Measurements from ENCODE around the gene ZNF2.
A peak's percentile ranks its signal among the peaks of the same experiment; 100 is the strongest.

The ZNF2 gene

DNA sequence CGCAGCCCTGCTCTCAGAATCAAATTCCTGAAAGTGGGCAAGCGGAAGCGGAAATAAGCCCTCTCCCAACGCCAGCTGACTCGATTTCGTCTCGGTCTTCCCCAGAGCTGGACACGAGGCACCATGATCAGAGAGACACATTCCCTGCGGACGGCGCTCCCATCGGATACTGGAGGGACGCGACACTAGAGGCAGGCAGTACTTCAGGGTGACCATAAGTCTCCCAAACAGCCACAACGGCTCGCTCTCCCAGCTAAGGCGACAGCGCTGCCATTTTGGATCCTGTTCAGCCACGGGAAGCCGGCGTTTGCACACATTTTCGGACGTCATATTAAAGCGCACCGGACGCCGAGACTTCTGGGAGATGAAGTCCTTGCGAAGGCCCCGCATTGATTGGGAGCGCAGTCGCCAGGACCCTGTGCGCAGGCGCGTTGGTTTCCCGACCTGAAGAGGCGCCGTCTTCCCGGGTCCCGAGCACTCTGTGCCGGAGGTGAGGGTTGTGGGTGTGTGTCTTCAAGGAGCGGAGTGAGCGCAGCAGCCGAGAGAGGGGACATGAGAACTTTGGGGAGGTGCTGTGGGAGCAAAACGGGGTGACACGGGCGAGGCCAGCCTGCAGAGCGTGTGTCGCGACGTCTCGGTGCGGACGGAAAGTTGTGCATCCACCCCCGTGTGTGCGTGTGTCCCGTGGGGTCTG is at the start of gene ZNF2:
TSS of gene ZNF2 (plus strand) at position 439 of the 694 bp plus-strand sequence. CDS start 10,418 bp downstream, outside the sequence.
- DNase-seq (ENCODE audit: low read depth in 2 of 2) = peak; percentile 94

DNA sequence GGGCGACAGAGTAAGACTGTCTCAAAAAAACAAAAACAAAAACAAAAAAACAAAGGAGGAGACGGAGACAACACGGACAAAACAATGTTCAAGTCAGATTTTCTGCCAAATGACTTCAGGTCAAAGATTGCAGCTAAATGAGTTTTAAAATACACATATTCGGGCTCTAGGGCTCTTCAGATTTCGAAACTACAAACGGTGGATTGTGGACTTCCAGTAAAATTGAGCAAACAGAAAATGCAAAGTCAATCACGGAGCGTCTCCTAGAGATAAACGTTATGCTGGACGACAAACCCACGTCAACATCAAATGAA is 44.6 kb upstream of the ZNF2 start:
- DNase-seq (ENCODE audit: low read depth in 2 of 2) = no peak

DNA sequence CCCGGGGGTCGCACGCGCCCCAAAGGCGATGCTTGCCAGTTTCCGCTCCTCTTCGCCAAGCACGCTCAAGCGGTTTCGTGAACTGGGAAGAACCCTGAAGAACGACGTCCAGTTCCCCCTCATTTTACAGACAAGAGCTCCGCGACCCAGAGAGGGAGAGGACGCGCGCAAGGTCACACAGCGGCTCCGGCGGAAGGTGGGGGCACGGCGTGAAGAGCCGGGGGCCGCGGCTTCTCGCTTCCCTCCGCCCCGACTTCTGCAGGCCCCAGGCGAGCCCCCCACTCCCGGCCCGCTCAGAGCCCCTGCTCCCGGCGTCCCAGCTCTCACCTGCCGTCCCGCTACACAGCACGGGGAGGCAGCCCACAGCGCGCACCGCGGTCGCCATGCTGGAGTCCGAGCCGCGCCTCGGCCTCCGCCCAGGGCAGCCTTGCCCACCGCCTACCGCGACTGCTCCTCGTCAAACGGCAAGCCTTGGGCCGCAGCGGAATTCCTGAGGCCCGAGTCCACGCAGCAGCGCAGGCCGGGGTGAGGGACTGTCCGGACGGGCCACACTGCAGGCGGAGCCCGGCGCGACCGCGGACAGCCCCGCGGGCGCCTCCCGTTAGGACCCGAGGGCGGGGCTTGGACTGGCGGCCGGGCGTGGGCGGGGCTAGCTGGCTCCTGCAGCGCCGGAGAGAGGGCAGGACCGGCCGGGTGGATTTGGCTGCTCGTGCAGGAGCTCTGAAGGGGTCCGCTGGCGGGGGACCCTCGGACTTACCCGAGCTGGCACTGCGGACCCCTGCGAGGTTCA is 44.0 kb upstream of the ZNF2 start, which contains the start of gene MRPS5:
TSS of gene MRPS5 (minus strand) at position 402 of the 790 bp plus-strand sequence. CDS start at position 385, 17 bp downstream.
- peak; percentile 87 to 91 for DNase-seq (ENCODE audit: low read depth in 2 of 2)

DNA sequence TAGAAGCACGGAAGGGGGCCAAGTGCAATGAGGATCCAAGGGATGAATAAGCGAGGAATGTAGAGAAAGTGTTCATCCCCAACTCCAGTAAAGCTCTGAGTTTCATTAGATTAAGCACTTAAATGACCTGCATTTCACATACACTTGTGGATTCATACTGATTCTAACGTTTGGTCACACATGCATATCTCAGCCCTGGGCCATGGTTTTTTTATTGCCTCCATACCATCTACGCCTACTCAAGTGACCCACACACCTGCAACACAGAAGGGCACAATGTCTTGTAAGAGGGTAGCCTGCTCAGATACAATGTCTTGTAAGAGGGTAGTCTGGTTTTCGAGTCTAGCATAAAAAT is 43.4 kb upstream of the ZNF2 start:
- DNase-seq (ENCODE audit: low read depth in 2 of 2) = no peak

DNA sequence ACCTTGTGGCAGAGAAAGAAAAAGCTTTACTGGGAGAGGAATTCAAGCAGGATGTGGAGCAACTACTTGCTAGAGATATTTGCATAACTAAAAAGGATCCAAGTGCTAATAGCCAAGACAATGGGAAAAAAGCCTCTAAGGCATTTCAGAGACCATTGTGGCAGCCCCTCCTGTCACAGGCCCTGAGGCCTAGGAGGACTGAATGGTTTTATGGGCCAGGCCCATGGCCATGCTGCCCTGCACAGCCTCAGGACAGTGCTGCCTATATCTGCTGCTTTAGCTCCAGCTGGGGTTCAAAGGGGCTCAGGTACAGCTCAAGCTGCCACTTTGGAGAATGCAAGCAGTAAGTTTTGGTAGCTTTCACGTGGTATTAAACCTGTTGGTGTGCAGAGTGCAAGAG is 26.9 kb upstream of the ZNF2 start:
- no peak for DNase-seq (ENCODE audit: low read depth in 2 of 2)

DNA sequence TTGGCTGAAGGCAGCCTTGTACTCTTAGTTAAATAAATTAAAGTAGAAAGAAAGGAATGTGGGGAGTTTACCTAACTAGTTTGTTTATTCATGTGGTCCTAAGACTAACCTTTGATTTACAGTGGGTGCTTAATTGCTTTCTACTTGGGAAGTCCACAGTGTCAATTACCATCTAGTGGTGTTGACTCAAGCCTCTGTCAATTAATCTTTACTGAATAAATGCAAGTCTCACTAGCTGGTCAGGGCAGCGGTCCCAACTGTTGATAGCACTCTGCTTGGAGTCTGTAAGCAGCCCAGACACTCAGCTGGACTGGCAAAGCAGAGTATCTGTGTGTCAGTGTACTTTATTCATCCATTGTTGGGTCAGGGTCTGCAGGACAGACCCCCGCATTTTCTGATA is 21.8 kb upstream of the ZNF2 start:
- no peak for DNase-seq (ENCODE audit: low read depth in 2 of 2)

DNA sequence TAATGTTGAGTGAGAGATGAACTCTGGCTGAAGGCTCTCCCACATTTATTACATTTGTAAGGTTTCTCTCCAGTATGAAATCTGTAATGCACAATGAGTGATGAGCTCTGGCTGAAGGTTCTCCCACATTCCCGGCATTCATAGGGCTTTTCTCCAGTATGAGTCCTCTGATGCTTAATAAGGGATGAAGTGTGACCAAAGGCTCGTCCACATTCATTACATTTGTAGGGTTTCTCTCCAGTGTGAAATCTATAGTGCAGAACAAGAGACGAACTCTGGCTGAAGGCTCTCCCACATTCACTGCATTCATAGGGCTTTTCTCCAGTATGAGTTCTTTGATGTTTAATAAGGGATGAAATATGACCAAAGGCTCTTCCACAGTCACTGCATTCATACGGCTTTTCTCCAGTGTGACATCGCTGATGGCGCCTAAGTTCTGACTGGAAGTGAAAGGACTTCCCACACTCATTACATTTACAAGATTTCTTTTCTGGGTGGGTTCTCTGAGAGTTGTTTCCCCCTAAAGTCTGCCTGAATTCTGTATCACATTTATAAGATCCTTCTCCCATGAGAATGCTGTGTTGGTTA is 16.1 kb upstream of the ZNF2 start:
- no peak for DNase-seq (ENCODE audit: low read depth in 2 of 2)

DNA sequence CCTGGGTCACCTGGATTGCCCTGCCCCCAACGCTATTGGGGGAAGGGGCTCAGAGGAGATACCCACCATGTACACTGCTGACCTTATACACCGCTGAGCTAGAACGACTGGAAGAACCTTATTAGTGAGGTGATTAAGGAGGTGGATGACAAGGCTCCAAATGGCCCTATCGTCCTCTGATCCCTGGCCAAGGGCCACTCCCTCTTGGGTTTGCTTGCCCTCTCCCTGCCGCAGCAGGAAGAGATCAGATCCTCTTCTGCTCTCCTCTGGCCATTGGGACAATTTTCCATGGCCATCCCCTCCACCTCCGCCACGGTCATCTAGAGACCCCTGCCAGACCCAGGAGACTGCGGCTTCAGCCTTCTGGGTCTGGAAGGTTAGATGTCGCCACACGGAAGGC is 7.2 kb upstream of the ZNF2 start:
- DNase-seq (ENCODE audit: low read depth in 2 of 2) = no peak

DNA sequence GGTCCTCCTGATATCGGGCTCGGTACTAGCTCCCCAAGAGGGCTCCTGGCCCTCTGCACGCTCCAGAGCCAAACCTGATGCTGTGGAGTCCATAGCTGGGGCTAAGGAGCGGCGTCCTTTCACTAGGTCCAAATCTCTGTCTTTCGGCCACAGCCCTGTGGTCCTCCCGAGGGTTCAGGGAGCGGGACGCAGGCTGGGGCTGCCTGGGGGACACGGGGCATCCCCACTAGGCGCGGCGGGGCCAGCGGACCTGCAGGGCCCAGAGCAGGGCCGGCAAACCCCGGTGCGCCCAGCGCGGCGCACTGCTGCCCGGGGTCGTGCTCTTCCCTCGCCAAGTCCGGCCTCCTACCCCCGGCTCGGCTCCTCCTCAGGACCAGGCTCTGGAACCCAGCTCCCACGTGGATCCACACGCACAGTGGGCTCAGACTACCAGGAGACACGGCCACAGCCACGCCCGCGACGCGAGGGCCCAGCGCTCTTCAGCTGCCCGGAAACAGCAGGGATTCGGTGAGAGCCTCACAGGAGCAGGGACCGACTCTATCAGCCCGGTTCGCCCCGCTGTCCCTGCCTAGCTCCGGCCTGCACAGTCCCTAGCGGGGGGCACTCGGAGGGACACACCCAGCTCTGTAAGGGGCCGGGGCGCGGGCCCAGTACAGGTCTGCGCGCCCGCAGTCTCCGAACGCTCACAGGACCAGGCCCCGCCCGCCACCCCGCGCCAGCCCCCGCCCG is 6.6 kb upstream of the ZNF2 start:
- DNase-seq (ENCODE audit: low read depth in 2 of 2) = peak in 1 of 2 donors; percentile 6

DNA sequence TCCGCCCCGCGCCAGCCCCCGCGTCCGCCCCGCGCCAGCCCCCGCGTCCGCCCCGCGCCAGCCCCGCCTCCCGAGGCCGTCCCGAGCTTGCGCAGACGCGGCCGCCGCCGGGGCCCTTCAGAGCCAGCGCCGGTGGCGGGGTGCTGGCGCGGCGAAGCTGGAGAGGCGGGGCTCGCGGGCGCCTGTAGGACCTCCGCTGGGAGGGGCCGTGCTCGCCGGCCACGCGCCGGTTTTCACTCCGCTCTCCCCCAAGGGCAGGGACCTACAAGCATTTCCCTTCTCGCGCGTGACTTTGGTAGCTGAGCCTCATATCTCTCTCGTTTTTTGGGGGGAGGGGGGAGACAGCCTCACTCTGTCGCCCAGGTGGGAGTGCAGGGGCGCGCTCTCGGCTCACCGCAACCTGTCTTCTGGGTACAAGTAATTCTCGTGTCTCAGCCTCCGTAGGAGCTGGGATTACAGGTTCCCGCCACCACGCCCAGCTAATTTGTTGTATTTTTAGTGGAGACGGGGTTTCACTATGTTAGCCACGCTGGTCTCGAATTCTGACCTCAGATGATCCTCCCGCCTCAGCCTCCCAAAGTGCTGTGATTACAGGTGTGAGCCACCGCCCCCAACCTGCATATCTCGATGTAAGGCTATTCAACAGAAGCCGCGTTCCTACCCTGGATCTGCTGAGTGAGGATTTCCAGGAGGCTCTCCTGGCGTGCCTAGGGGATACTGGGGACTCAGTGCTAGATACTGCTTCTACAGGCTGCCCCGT is 5.7 kb upstream of the ZNF2 start, which contains the start of gene ZNF514:
TSS of gene ZNF514 (minus strand) at position 159 of the 760 bp plus-strand sequence. CDS start 6,595 bp downstream, outside the sequence.
- peak; percentile 58 to 61 for DNase-seq (ENCODE audit: low read depth in 2 of 2)

DNA sequence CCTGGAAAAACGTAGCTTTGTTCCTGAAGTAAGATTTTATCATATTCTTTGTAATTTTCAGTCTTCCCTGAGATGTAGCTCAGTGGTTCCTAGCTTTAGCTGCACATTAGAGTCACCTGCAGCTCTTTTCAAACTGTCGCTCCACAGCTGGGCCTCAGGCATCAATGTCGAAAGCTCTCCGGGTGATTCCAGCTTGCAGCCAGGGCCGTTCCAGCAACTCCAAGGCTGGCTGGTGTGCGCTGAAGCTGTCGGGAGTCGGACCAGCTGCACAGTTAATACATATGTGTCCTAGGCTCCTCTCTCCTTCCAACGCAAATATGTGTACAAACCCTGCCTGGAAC is 609 bp upstream of the ZNF2 start:
- no peak for DNase-seq (ENCODE audit: low read depth in 2 of 2)

DNA sequence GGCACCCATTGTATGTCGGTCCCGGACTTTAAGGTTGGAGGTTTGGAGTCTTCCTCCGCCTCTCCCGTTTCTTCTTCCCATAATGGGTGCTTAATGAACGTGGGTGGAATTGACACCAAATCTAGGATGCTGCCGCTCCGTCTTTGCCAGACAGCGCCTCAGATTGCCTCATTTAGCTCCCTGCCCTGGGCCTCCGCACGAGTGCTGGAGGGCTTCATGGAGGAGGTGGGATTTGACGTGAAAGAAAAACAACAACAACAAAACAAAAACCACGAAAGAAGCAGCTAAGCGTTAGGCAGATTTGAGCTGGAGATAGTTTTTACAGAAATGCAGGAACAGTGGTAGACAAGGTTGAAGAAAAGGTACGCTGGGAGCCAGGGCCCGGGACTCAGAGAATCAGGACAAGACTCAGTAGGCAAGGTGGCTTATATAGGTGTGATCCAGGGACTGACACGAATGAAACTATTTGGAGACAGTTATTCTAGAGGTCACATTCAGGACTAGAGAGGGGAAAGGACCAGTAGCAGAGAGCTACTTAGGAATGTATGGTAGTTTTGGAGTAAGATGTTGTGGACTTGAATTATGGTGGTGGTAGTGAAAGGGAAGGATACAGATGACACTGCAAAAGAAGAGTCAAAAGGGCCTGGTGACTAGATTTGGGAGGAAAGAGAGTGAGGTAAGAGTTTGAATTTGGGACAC is 605 bp downstream of the ZNF2 start:
- DNase-seq (ENCODE audit: low read depth in 2 of 2) = no peak

DNA sequence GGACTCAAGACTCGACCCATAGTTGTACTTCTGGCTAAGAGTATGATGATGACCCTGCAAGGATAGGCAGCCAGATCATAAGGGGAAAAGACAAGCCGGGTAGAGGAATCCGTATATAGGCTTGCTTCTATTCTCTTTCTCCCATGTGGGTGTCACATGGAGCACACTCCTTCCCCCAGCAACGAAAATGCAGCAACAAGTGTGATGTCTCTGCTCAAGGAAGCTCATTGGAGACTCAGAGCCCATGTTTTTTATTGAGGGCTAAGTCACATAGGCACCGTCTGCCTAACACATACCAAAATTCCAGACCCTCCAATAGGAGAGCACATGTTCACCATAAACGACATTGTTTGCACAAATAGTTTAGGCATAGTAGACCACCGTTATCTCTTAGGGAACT is 6.3 kb downstream of the ZNF2 start:
- no peak for DNase-seq (ENCODE audit: low read depth in 2 of 2)

DNA sequence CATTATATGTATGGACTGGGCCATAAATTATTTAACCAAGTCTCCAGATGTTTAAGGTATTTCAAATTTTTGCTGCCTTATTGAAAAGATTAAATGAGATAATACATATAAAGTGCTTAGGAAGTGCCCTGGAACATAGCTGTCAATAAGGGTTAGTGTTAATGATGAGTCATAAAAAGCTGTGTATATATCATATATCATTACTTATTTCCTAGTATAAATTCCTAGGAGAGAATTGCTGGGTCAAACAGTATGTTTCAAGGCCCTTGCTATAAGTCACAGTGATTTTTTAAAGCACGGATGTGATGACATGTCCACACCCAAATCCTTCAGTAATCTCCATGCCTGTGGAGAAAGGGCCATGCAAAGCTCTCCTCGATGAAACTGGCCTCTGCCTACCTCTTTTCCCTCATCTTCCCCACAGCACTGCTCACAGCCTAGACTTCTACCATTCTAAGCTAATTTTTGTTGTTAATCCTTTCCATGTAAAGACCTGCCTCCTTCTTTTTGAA is 8.5 kb downstream of the ZNF2 start:
- no peak for DNase-seq (ENCODE audit: low read depth in 2 of 2)

DNA sequence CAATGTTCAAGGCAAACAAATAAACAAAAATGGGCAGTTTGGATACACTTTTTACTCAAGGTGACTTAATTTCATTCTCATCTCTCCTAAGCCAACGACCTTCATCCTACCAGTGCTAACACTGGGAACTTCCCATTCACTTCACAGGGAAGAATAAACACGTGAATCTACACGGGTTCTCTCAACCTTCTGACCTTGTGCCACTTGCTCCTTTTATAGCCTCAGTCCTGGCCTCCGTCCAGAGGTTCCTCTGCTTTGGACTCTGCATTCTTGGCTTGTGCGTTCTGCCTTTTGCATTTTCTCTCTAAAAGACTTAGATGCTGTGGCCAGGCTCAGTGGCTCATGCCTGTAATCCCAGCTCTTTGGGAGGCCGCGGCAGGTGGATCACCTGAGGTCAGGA is 13.8 kb downstream of the ZNF2 start:
- DNase-seq (ENCODE audit: low read depth in 2 of 2) = no peak

DNA sequence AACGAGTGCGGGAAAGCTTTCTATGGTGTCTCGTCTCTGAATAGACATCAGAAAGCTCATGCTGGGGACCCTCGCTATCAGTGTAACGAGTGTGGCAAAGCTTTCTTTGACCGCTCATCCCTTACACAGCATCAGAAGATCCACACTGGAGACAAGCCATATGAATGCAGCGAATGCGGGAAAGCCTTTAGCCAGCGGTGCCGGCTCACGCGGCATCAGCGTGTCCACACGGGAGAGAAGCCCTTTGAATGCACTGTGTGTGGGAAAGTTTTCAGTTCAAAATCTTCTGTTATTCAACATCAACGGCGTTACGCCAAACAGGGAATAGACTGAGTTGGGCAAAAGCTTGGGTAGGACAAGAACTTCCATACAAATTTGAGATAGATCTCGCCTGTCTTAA is 16.2 kb downstream of the ZNF2 start:
- DNase-seq (ENCODE audit: low read depth in 2 of 2) = no peak

DNA sequence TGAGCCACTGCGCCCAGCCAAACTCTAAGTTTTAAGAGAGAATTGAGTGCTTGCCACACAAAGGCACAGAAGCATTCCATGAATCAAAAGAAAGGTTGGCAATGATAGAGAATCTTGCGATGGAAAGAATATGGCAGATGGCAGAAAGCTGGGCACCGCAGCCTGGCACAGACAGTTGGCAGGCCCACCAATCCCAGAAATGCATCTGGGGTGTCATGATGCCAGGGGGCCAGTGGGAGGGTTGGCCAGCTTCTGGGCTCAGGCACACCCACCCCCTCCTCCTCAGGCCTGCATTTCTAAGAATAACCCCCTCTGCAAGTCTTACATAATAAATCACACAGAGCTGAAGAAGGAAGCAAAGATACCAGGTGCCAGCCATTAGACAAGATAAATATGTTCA is 19.6 kb downstream of the ZNF2 start:
- DNase-seq (ENCODE audit: low read depth in 2 of 2) = no peak

DNA sequence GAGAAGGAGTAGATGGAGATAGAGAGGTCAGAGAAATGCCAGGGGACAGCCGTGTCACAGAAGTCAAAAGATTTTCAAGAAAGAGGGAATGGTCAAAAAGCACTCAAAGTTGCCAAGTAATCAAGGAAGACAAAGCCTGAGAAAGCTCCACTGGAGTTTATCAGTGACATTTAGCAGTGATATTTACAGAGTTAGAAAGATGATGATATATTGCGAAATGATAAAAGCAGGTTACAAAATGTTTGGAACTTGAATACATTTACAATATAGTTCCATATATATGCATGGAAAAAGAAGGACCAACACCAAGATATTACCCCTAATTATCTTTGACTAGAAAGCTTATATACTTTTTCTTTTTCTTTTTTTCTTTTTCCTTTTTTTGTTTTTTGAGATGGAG is 20.4 kb downstream of the ZNF2 start:
- no peak for DNase-seq (ENCODE audit: low read depth in 2 of 2)

DNA sequence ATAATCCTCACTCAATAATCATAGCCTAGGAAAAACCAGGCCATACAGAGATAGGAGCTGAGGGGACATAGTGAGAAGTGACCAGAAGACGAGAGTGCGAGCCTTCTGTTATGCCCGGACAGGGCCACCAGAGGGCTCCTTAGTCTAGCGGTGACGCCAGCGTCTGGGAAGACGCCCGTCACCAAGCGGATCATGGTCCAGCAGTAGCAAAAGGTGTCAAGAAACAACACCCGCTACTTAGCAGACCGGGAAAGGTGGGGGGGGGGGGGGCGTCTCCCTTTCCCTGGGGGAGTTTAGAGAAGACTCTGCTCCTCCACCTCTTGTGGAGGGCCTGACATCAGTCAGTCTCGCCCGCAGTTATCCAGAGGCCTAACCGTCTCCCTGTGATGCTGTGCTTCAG is 27.3 kb downstream of the ZNF2 start:
- peak; percentile 21 to 37 for DNase-seq (ENCODE audit: low read depth in 2 of 2)

DNA sequence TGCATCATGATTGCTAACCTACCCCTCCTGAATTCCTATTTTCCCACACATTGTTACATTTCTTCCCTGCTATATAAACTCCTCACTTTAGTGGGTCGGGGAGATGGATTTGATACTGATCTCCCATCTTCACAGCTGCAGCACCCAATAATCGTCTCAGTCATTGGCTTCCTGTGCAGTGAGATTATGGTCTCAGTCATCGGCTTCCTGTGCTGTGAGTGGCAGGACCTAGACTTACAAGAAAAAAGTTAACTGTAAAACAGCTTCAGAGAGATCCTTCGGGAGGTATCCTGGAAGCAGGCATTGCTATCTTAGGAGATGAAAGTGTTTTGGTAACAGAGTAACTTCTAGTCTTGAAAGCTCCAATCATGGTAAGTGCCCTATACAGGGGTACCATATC is 38.3 kb downstream of the ZNF2 start:
- no peak for DNase-seq (ENCODE audit: low read depth in 2 of 2)

DNA sequence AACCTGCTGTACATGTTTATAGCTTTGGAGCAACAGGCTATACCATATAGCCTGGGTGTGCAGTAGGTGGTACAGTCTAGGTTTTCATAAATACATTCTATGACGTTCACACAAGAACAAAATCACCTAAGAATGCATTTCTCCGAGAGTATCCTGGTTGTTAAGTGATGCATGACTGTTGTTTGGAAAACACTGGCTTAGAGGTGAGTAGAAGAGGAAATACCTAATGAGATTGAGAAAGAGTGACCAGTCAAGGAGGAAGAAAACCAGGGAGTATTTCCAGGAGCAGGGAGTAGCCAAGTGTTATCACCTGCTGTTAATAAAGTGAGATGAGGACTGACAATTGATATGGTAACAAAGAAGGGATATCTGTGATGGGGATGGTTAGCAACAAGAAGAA is 38.8 kb downstream of the ZNF2 start:
- no peak for DNase-seq (ENCODE audit: low read depth in 2 of 2)
